Measurements from ENCODE around the gene SCARF2.

The SCARF2 gene

DNA sequence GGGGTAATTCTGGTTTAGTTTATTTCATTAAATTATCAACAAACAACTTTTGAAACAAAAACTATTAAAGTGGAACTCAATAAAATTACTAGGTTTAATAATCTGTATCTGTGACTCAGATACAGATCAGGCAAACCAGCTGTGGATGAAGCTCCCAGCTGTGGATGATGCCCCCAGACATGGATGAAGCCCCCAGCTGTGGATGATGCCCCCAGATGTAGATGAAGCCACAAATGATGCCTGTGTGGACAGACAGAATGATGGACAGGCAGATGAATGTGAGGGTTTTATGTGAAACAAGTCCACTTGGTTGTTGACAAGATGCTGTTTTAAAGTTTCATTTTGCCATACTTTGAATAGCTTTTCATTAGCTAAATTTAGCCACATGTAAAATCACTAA lies 49.4 kb downstream of the SCARF2 start:
- no peaks in the 10 kb centered on the region for H3K9me3 ChIP-seq (ENCODE audit: insufficient read depth, low read length, severe bottlenecking)

DNA sequence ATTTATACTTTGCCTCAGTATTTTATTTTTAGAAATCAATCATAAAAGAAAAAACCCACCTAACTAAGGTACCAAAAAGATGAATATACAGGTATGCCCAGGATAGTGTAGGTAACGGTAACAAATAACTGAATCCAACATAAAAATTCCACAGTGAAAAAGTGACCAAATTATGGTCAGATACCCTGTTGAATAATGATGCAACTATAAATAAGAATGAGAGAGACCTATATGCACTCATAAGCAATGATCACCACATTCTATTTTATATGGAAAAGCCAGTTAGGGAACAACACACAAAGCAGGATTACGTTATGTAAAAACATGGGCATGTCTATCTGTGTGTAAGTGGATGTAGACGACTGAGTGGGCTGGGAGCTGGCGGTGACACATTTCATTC lies 50.7 kb downstream of the SCARF2 start:
- Histone ChIP-seq H3K27me3 (ENCODE audit: insufficient read depth, low read length, poor library complexity) (peaks cover 2% of the 10 kb centered on the region), H3K27ac (ENCODE audit: low read length) (no peak overlapping the region), H3K9me3 (ENCODE audit: insufficient read depth, low read length, severe bottlenecking) (no peaks in the 10 kb centered on the region), H3K9ac (ENCODE audit: low read depth, low read length) (no peak overlapping the region), H2AFZ (ENCODE audit: low read depth, low read length) (no peak overlapping the region), H3K36me3 (ENCODE audit: insufficient read depth, low read length) (no peaks in the 10 kb centered on the region), H3K79me2 (ENCODE audit: insufficient read depth, low read length) (no peaks in the 10 kb centered on the region), H3K4me3 (ENCODE audit: low read depth in 1 of 2, low read length in 2 of 2) (no peak overlapping the region), H3K4me1 (ENCODE audit: insufficient read depth, low read length) (no peaks in the 10 kb centered on the region), H4K20me1 (ENCODE audit: insufficient read depth, low read length) (no peaks in the 10 kb centered on the region), H3K4me2 (ENCODE audit: insufficient read depth, low read length) (no peak overlapping the region)
- no peak for TF ChIP-seq EZH2 (IDR thresholded peaks at IDR 0.05; ENCODE audit: borderline replicate concordance, low read depth, low read length, severe bottlenecking)
- TF ChIP-seq, protein P1, sequence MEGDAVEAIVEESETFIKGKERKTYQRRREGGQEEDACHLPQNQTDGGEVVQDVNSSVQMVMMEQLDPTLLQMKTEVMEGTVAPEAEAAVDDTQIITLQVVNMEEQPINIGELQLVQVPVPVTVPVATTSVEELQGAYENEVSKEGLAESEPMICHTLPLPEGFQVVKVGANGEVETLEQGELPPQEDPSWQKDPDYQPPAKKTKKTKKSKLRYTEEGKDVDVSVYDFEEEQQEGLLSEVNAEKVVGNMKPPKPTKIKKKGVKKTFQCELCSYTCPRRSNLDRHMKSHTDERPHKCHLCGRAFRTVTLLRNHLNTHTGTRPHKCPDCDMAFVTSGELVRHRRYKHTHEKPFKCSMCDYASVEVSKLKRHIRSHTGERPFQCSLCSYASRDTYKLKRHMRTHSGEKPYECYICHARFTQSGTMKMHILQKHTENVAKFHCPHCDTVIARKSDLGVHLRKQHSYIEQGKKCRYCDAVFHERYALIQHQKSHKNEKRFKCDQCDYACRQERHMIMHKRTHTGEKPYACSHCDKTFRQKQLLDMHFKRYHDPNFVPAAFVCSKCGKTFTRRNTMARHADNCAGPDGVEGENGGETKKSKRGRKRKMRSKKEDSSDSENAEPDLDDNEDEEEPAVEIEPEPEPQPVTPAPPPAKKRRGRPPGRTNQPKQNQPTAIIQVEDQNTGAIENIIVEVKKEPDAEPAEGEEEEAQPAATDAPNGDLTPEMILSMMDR (IDR thresholded peaks at IDR 0.05; ENCODE audit: borderline replicate concordance, extremely low read depth, low read length, poor library complexity, severe bottlenecking), result no peak
- DNase-seq (no peak), ATAC-seq (ENCODE audit: insufficient read depth, low read depth) (no peak)

More for the DNA sequence above, 49.4 kb downstream of the SCARF2 start:
- Histone ChIP-seq H3K79me2 (ENCODE audit: insufficient read depth, low read length) (no peaks in the 10 kb centered on the region), H3K27ac (ENCODE audit: low read length) (no peak overlapping the region), H3K4me3 (ENCODE audit: low read depth in 1 of 2, low read length in 2 of 2) (no peak overlapping the region), H3K4me2 (ENCODE audit: insufficient read depth, low read length) (no peak overlapping the region), H3K4me1 (ENCODE audit: insufficient read depth, low read length) (peaks cover 4% of the 10 kb centered on the region), H3K36me3 (ENCODE audit: insufficient read depth, low read length) (no peaks in the 10 kb centered on the region), H3K27me3 (ENCODE audit: insufficient read depth, low read length, poor library complexity) (peaks cover 2% of the 10 kb centered on the region), H3K9ac (ENCODE audit: low read depth, low read length) (no peak overlapping the region), H2AFZ (ENCODE audit: low read depth, low read length) (no peak overlapping the region), H4K20me1 (ENCODE audit: insufficient read depth, low read length) (no peaks in the 10 kb centered on the region)
- no peak for ATAC-seq (ENCODE audit: insufficient read depth, low read depth)
- TF ChIP-seq EZH2 (IDR thresholded peaks at IDR 0.05; ENCODE audit: borderline replicate concordance, low read depth, low read length, severe bottlenecking), result no peak
- TF ChIP-seq, protein P1 (IDR thresholded peaks at IDR 0.05; ENCODE audit: borderline replicate concordance, extremely low read depth, low read length, poor library complexity, severe bottlenecking), result no peak
- no peak for DNase-seq

DNA sequence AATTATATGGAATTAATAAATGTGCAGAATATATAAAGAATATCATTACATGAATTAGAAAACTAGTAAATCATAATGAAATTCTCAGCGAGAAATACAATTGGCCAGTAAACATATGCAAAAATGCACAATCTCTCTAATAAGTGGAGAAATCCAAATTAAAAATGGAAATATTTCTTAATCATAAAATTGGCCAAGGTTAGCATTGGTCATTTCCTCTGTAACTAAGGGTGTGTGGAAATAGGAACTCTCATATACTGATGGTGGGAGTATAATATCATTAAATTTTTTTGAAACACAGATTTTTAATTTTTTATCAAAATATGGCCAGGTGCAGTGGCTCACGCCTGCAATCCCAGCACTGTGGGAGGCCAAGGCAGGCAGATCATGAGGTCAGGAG lies 51.3 kb downstream of the SCARF2 start:
- Histone ChIP-seq H2AFZ (ENCODE audit: low read depth, low read length) (no peak overlapping the region), H3K27me3 (ENCODE audit: insufficient read depth, low read length, poor library complexity) (peaks cover 2% of the 10 kb centered on the region), H3K27ac (ENCODE audit: low read length) (no peak overlapping the region), H3K9me3 (ENCODE audit: insufficient read depth, low read length, severe bottlenecking) (no peaks in the 10 kb centered on the region), H3K9ac (ENCODE audit: low read depth, low read length) (no peak overlapping the region), H4K20me1 (ENCODE audit: insufficient read depth, low read length) (no peaks in the 10 kb centered on the region), H3K4me3 (ENCODE audit: low read depth in 1 of 2, low read length in 2 of 2) (no peak overlapping the region), H3K4me1 (ENCODE audit: insufficient read depth, low read length) (no peaks in the 10 kb centered on the region), H3K4me2 (ENCODE audit: insufficient read depth, low read length) (no peak overlapping the region), H3K79me2 (ENCODE audit: insufficient read depth, low read length) (no peaks in the 10 kb centered on the region), H3K36me3 (ENCODE audit: insufficient read depth, low read length) (no peaks in the 10 kb centered on the region)
- TF ChIP-seq, protein P1 (IDR thresholded peaks at IDR 0.05; ENCODE audit: borderline replicate concordance, extremely low read depth, low read length, poor library complexity, severe bottlenecking), result no peak
- no peak for TF ChIP-seq EZH2 (IDR thresholded peaks at IDR 0.05; ENCODE audit: borderline replicate concordance, low read depth, low read length, severe bottlenecking)
- DNase-seq (no peak), ATAC-seq (ENCODE audit: insufficient read depth, low read depth) (no peak)

DNA sequence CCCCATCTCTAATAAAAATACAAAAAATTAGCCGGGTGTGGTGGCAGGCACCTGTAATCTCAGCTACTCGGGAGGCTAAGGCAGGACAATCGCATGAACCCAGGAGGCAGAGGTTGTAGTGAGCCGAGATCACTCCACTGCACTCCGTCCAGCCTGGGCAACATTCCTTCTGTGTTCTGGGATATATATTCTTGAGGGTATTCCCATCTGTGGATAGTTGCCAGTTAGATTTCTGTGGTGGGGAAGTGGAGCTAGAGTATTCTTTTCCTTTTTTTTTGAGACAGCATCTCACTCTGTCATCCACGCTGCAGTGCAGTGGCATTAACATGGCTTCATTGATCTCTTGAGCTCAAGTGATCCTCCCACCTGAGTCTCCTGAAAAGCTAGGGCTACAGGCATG lies 52.8 kb downstream of the SCARF2 start:
- Histone ChIP-seq H3K9me3 (ENCODE audit: insufficient read depth, low read length, severe bottlenecking) (no peaks in the 10 kb centered on the region), H3K4me1 (ENCODE audit: insufficient read depth, low read length) (no peaks in the 10 kb centered on the region)
- no peak for DNase-seq

More for the DNA sequence above, 52.8 kb downstream of the SCARF2 start:
- H3K4me3 ChIP-seq (ENCODE audit: low read depth in 1 of 2, low read length in 2 of 2), result no peak overlapping the region
- peaks cover 2% of the 10 kb centered on the region for H3K27me3 ChIP-seq (ENCODE audit: insufficient read depth, low read length, poor library complexity)
- TF ChIP-seq EZH2 (IDR thresholded peaks at IDR 0.05; ENCODE audit: borderline replicate concordance, low read depth, low read length, severe bottlenecking), result no peak
- TF ChIP-seq, protein P1 (IDR thresholded peaks at IDR 0.05; ENCODE audit: borderline replicate concordance, extremely low read depth, low read length, poor library complexity, severe bottlenecking), result no peak
- H3K4me2 ChIP-seq (ENCODE audit: insufficient read depth, low read length), result no peak overlapping the region
- H4K20me1 ChIP-seq (ENCODE audit: insufficient read depth, low read length), result no peaks in the 10 kb centered on the region
- H2AFZ ChIP-seq (ENCODE audit: low read depth, low read length), result no peak overlapping the region
- H3K27ac ChIP-seq (ENCODE audit: low read length), result no peak overlapping the region
- H3K79me2 ChIP-seq (ENCODE audit: insufficient read depth, low read length), result no peaks in the 10 kb centered on the region
- ATAC-seq (ENCODE audit: insufficient read depth, low read depth), result no peak
- no peak overlapping the region for H3K9ac ChIP-seq (ENCODE audit: low read depth, low read length)
- H3K36me3 ChIP-seq (ENCODE audit: insufficient read depth, low read length), result no peaks in the 10 kb centered on the region
